Measurements from ENCODE around the gene TNFAIP8. TPM values are rescaled to one million over a fixed set of nuclear protein-coding genes. Genes with fewer than 3 reads are reported as not detected.

Gene TNFAIP8
- total and polyA plus RNA-seq, 4 donors, result 13.7 to 32.2 (median 22.4) TPM

- no peaks in the 10 kb centered on the region for H3K27me3 ChIP-seq (ENCODE audit: control insufficient read depth in 1 of 2, insufficient read depth in 2 of 2, low read length in 1 of 2)
- no peak overlapping the region for H3K4me3 ChIP-seq (ENCODE audit: low read length in 2 of 2)
- peaks cover 3 to 4% of the 10 kb centered on the region in 2 donors for H3K4me1 ChIP-seq (ENCODE audit: control insufficient read depth in 1 of 2, insufficient read depth in 2 of 2, low read length in 2 of 2)
- intact Hi-C loops (cut with DNase I), result loop anchor here in 1 of 2 donors (5.0 kb wide), 1 partner anchor 36 kb away; no protein-coding TSS in a partner anchor
- DNase-seq, result no peak
- H3K36me3 ChIP-seq (ENCODE audit: control insufficient read depth in 1 of 2, insufficient read depth in 2 of 2, low read length in 1 of 2), result no peaks in the 10 kb centered on the region
- no peaks in the 10 kb centered on the region for H3K9me3 ChIP-seq (ENCODE audit: control insufficient read depth, low read length)
- H3K27ac ChIP-seq (ENCODE audit: low read depth in 1 of 2, low read length in 2 of 2), result peak overlapping the region; percentile 47 to 71
- ATAC-seq (ENCODE audit: low FRiP score), result peak; percentile 63
Observed at GRCh38 chr5:119323601-119324000, 32.2 kb upstream of the TNFAIP8 start.

- H3K9me3 ChIP-seq (ENCODE audit: control insufficient read depth, low read length), result no peaks in the 10 kb centered on the region
- WGBS, 2 donors, result 97% methylated on average over 4 of the region's 4 CpGs
- H3K4me1 ChIP-seq (ENCODE audit: control insufficient read depth in 1 of 2, insufficient read depth in 2 of 2, low read length in 2 of 2), result peaks cover 3 to 4% of the 10 kb centered on the region in 2 donors
- no peak overlapping the region for H3K4me3 ChIP-seq (ENCODE audit: low read length in 2 of 2)
- no peaks in the 10 kb centered on the region for H3K36me3 ChIP-seq (ENCODE audit: control insufficient read depth in 1 of 2, insufficient read depth in 2 of 2, low read length in 1 of 2)
- DNase-seq (no peak), ATAC-seq (ENCODE audit: low FRiP score) (no peak)
- H3K27ac ChIP-seq (ENCODE audit: low read depth in 1 of 2, low read length in 2 of 2), result no peak overlapping the region
- no peaks in the 10 kb centered on the region for H3K27me3 ChIP-seq (ENCODE audit: control insufficient read depth in 1 of 2, insufficient read depth in 2 of 2, low read length in 1 of 2)
- intact Hi-C loops (cut with DNase I), result loop anchor here in 1 of 2 donors (5.0 kb wide), 1 partner anchor 38 kb away; no protein-coding TSS in a partner anchor
Observed at GRCh38 chr5:119324842-119325241, 31.0 kb upstream of the TNFAIP8 start.

GRCh38 chr5:119327018-119327417, 28.8 kb upstream of the TNFAIP8 start:
- H3K27me3 ChIP-seq (ENCODE audit: control insufficient read depth in 1 of 2, insufficient read depth in 2 of 2, low read length in 1 of 2), result no peaks in the 10 kb centered on the region
- H3K36me3 ChIP-seq (ENCODE audit: control insufficient read depth in 1 of 2, insufficient read depth in 2 of 2, low read length in 1 of 2), result no peaks in the 10 kb centered on the region
- no peak overlapping the region for H3K4me3 ChIP-seq (ENCODE audit: low read length in 2 of 2)
- no peak for ATAC-seq (ENCODE audit: low FRiP score)
- 42 to 46% methylated on average over 5 of the region's 5 CpGs for WGBS, 2 donors
- intact Hi-C loops (cut with DNase I), result no loop called here
- no peaks in the 10 kb centered on the region for H3K9me3 ChIP-seq (ENCODE audit: control insufficient read depth, low read length)
- no peak overlapping the region for H3K27ac ChIP-seq (ENCODE audit: low read depth in 1 of 2, low read length in 2 of 2)
- H3K4me1 ChIP-seq (ENCODE audit: control insufficient read depth in 1 of 2, insufficient read depth in 2 of 2, low read length in 2 of 2), result peaks cover 3 to 4% of the 10 kb centered on the region in 2 donors
- DNase-seq, result peak in 1 of 2 donors; percentile 42

GRCh38 chr5:119328753-119329602, 26.8 kb upstream of the TNFAIP8 start:
- 48 to 69% methylated on average over 10 of the region's 10 CpGs for WGBS, 2 donors
- peaks cover 0 to 1% of the 10 kb centered on the region in 2 donors for H3K4me1 ChIP-seq (ENCODE audit: control insufficient read depth in 1 of 2, insufficient read depth in 2 of 2, low read length in 2 of 2)

GRCh38 chr5:119329666-119330065, 26.2 kb upstream of the TNFAIP8 start:
- H3K27me3 ChIP-seq (ENCODE audit: control insufficient read depth in 1 of 2, insufficient read depth in 2 of 2, low read length in 1 of 2), result no peaks in the 10 kb centered on the region
- no peak overlapping the region for H3K27ac ChIP-seq (ENCODE audit: low read depth in 1 of 2, low read length in 2 of 2)
- ATAC-seq (ENCODE audit: low FRiP score) (no peak), DNase-seq (no peak)
- 85 to 87% methylated on average over 6 of the region's 6 CpGs for WGBS, 2 donors
- no peak overlapping the region for H3K4me3 ChIP-seq (ENCODE audit: low read length in 2 of 2)
- H3K9me3 ChIP-seq (ENCODE audit: control insufficient read depth, low read length), result no peaks in the 10 kb centered on the region
- no peaks in the 10 kb centered on the region for H3K36me3 ChIP-seq (ENCODE audit: control insufficient read depth in 1 of 2, insufficient read depth in 2 of 2, low read length in 1 of 2)
- intact Hi-C loops (cut with DNase I), result loop anchor here (5.0 to 10.0 kb wide), 2 partner anchors 57 to 345 kb away; partner anchors contain the start of gene DTWD2 (in 2 of the 2)
- peaks cover 0 to 1% of the 10 kb centered on the region in 2 donors for H3K4me1 ChIP-seq (ENCODE audit: control insufficient read depth in 1 of 2, insufficient read depth in 2 of 2, low read length in 2 of 2)

More at GRCh38 chr5:119328753-119329602, 26.8 kb upstream of the TNFAIP8 start:
- no peaks in the 10 kb centered on the region for H3K27me3 ChIP-seq (ENCODE audit: control insufficient read depth in 1 of 2, insufficient read depth in 2 of 2, low read length in 1 of 2)
- H3K36me3 ChIP-seq (ENCODE audit: control insufficient read depth in 1 of 2, insufficient read depth in 2 of 2, low read length in 1 of 2), result no peaks in the 10 kb centered on the region
- ATAC-seq (ENCODE audit: low FRiP score) (no peak), DNase-seq (no peak)
- no peak overlapping the region for H3K4me3 ChIP-seq (ENCODE audit: low read length in 2 of 2)
- H3K9me3 ChIP-seq (ENCODE audit: control insufficient read depth, low read length), result no peaks in the 10 kb centered on the region
- no peak overlapping the region for H3K27ac ChIP-seq (ENCODE audit: low read depth in 1 of 2, low read length in 2 of 2)
- intact Hi-C loops (cut with DNase I), result no loop called here

- intact Hi-C loops (cut with DNase I), result loop anchor here (5.0 to 10.0 kb wide), 2 partner anchors 58 to 346 kb away; partner anchors contain the start of gene DTWD2 (in 2 of the 2)
- no peaks in the 10 kb centered on the region for H3K36me3 ChIP-seq (ENCODE audit: control insufficient read depth in 1 of 2, insufficient read depth in 2 of 2, low read length in 1 of 2)
- DNase-seq (no peak), ATAC-seq (ENCODE audit: low FRiP score) (no peak)
- no peak overlapping the region for H3K4me3 ChIP-seq (ENCODE audit: low read length in 2 of 2)
- WGBS, 2 donors, result 88 to 90% methylated on average over 9 of the region's 9 CpGs
- H3K4me1 ChIP-seq (ENCODE audit: control insufficient read depth in 1 of 2, insufficient read depth in 2 of 2, low read length in 2 of 2), result no peaks in the 10 kb centered on the region
- no peak overlapping the region for H3K27ac ChIP-seq (ENCODE audit: low read depth in 1 of 2, low read length in 2 of 2)
- no peaks in the 10 kb centered on the region for H3K9me3 ChIP-seq (ENCODE audit: control insufficient read depth, low read length)
- H3K27me3 ChIP-seq (ENCODE audit: control insufficient read depth in 1 of 2, insufficient read depth in 2 of 2, low read length in 1 of 2), result no peaks in the 10 kb centered on the region
Observed at GRCh38 chr5:119330367-119331183, 25.2 kb upstream of the TNFAIP8 start.

GRCh38 chr5:119331566-119332095, 24.2 kb upstream of the TNFAIP8 start:
- Histone ChIP-seq H3K4me1 (ENCODE audit: control insufficient read depth in 1 of 2, insufficient read depth in 2 of 2, low read length in 2 of 2) (no peaks in the 10 kb centered on the region), H3K36me3 (ENCODE audit: control insufficient read depth in 1 of 2, insufficient read depth in 2 of 2, low read length in 1 of 2) (no peaks in the 10 kb centered on the region), H3K27ac (ENCODE audit: low read depth in 1 of 2, low read length in 2 of 2) (no peak overlapping the region), H3K4me3 (ENCODE audit: low read length in 2 of 2) (no peak overlapping the region), H3K9me3 (ENCODE audit: control insufficient read depth, low read length) (no peaks in the 10 kb centered on the region), H3K27me3 (ENCODE audit: control insufficient read depth in 1 of 2, insufficient read depth in 2 of 2, low read length in 1 of 2) (no peaks in the 10 kb centered on the region)
- intact Hi-C loops (cut with DNase I), result loop anchor here (5.0 to 10.0 kb wide), 2 partner anchors 59 to 347 kb away; partner anchors contain the start of gene DTWD2 (in 2 of the 2)
- DNase-seq (no peak), ATAC-seq (ENCODE audit: low FRiP score) (no peak)
- WGBS, 2 donors, result 91 to 96% methylated on average over 3 of the region's 3 CpGs

- Histone ChIP-seq H3K9me3 (ENCODE audit: control insufficient read depth, low read length) (no peaks in the 10 kb centered on the region), H3K4me3 (ENCODE audit: low read length in 2 of 2) (no peak overlapping the region), H3K27me3 (ENCODE audit: control insufficient read depth in 1 of 2, insufficient read depth in 2 of 2, low read length in 1 of 2) (no peaks in the 10 kb centered on the region), H3K36me3 (ENCODE audit: control insufficient read depth in 1 of 2, insufficient read depth in 2 of 2, low read length in 1 of 2) (no peaks in the 10 kb centered on the region), H3K27ac (ENCODE audit: low read depth in 1 of 2, low read length in 2 of 2) (no peak overlapping the region), H3K4me1 (ENCODE audit: control insufficient read depth in 1 of 2, insufficient read depth in 2 of 2, low read length in 2 of 2) (no peaks in the 10 kb centered on the region)
- DNase-seq (no peak), ATAC-seq (ENCODE audit: low FRiP score) (no peak)
- WGBS, 2 donors, result 87 to 97% methylated on average over 4 of the region's 4 CpGs
- intact Hi-C loops (cut with DNase I), result loop anchor here (5.0 to 10.0 kb wide), 2 partner anchors 60 to 347 kb away; partner anchors contain the start of gene DTWD2 (in 2 of the 2)
Observed at GRCh38 chr5:119332208-119332607, 23.6 kb upstream of the TNFAIP8 start.

Data from aorta (tissue), 5 donors.